IMR-90 (cell line): ENCODE measurements around the gene DNMT1. TPM values are rescaled to one million over a fixed set of nuclear protein-coding genes. Genes with fewer than 3 reads are reported as not detected.

ENCODE experiments used
- ATAC-seq: fragments of 200-7000 bp; cut with Tn5 transposase; 2 replicates; pipeline ENCODE4 v1.9.1; 2020; ENCODE audit warnings: low read depth, mild to moderate bottlenecking, moderate library complexity
- BruUV-seq: library from RNA; stranded (reverse); fragments of 400-500 nt; replicated peaks from 2 replicates; lab custom pipeline; 2021; lab: Mats Ljungman, UMichigan
- CTCF ChIA-PET: fragments of 300-600 bp; formaldehyde crosslinking; extraction: SDS; loops from one replicate; lab custom pipeline; 2021; ENCODE audit warnings: antibody characterized with exemption; lab: Yijun Ruan, JAX
- POLR2A ChIA-PET: fragments of 300-600 bp; sonication (Branson Sonifier 250); formaldehyde crosslinking; loops from one replicate; lab custom pipeline; 2022; ENCODE audit warnings: antibody characterized with exemption; ENCODE audit not compliant: unreplicated experiment; lab: Charles Lee
- DNase-seq: peaks from one replicate; pipeline ENCODE4 v3.0.0; 2013
- H2AFZ ChIP-seq: replicated peaks from 2 replicates; pipeline ENCODE3; 2013; ENCODE audit warnings: low read length, mild to moderate bottlenecking; ENCODE audit not compliant: poor library complexity
- H2AK5ac ChIP-seq: 2 replicates; pipeline ENCODE4 v1.6.1; 2013; ENCODE audit warnings: low read depth, low read length, inconsistent platforms
- H2AK9ac ChIP-seq: replicated peaks from 2 replicates; pipeline ENCODE3; 2013; ENCODE audit warnings: mild to moderate bottlenecking, low read depth, low read length, moderate library complexity; ENCODE audit not compliant: poor library complexity
- H2BK120ac ChIP-seq: 2 replicates; pipeline ENCODE4 v1.6.1; 2013; ENCODE audit warnings: low read depth, low read length, inconsistent platforms
- H2BK15ac ChIP-seq: 3 replicates; pipeline ENCODE4 v1.6.1; 2013; ENCODE audit warnings: low read depth, low read length, inconsistent platforms
- H2BK20ac ChIP-seq: 2 replicates; pipeline ENCODE4 v1.6.1; 2013; ENCODE audit warnings: low read depth, mild to moderate bottlenecking, inconsistent platforms, low read length, moderate library complexity
- H2BK5ac ChIP-seq: 2 replicates; pipeline ENCODE4 v1.6.1; 2013; ENCODE audit warnings: mild to moderate bottlenecking, low read depth, low read length, inconsistent platforms; ENCODE audit not compliant: poor library complexity, severe bottlenecking
- H3K14ac ChIP-seq: replicated peaks from 2 replicates; pipeline ENCODE4 v1.6.1; 2013; ENCODE audit warnings: low read depth, low read length, inconsistent platforms
- H3K18ac ChIP-seq: 2 replicates; pipeline ENCODE4 v1.6.1; 2013; ENCODE audit warnings: low read depth, low read length, control low read depth
- H3K23ac ChIP-seq: 2 replicates; pipeline ENCODE4 v1.6.1; 2013; ENCODE audit warnings: low read depth, low read length, inconsistent platforms
- H3K27ac ChIP-seq: 2 replicates; pipeline ENCODE4 v1.5.1; 2013; ENCODE audit warnings: mild to moderate bottlenecking, control low read depth, low read length; ENCODE audit not compliant: insufficient read depth
- H3K27me3 ChIP-seq: 2 replicates; pipeline ENCODE4 v1.6.1; 2013; ENCODE audit warnings: low read length; ENCODE audit not compliant: control insufficient read depth, insufficient read depth
- H3K36me3 ChIP-seq: 2 replicates; pipeline ENCODE4 v1.6.1; 2013; ENCODE audit warnings: low read length, mixed read lengths; ENCODE audit not compliant: control insufficient read depth, insufficient read depth
- H3K4ac ChIP-seq: 2 replicates; pipeline ENCODE4 v1.6.1; 2013; ENCODE audit warnings: low read depth, low read length, inconsistent platforms
- H3K4me1 ChIP-seq: 2 replicates; pipeline ENCODE4 v1.6.1; 2013; ENCODE audit warnings: low read length, mixed read lengths; ENCODE audit not compliant: control insufficient read depth, insufficient read depth
- H3K4me2 ChIP-seq: 2 replicates; pipeline ENCODE4 v1.6.1; 2013; ENCODE audit warnings: low read depth, mild to moderate bottlenecking, control low read depth, low read length, moderate library complexity
- H3K4me3 ChIP-seq: 2 replicates; pipeline ENCODE4 v1.5.1; 2013; ENCODE audit warnings: low read depth, mild to moderate bottlenecking, control low read depth, low read length, moderate library complexity; ENCODE audit not compliant: insufficient read depth
- H3K56ac ChIP-seq: 2 replicates; pipeline ENCODE4 v1.6.1; 2013; ENCODE audit warnings: low read length, inconsistent platforms; ENCODE audit not compliant: insufficient read depth; ENCODE audit errors: extremely low read depth
- H3K79me1 ChIP-seq, 2 experiments: 2 replicates each; pipeline ENCODE4 v1.6.1; 2013; ENCODE audit warnings: low read length in 2 of 2, inconsistent platforms in 1 of 2, low read depth in 1 of 2
- H3K9ac ChIP-seq: 2 replicates; pipeline ENCODE4 v1.6.1; 2013; ENCODE audit warnings: low read depth, low read length, control low read depth
- H3K9me1 ChIP-seq: 2 replicates; pipeline ENCODE4 v1.6.1; 2013; ENCODE audit warnings: low read length, inconsistent platforms; ENCODE audit not compliant: insufficient read depth
- H3K9me3 ChIP-seq: 2 replicates; pipeline ENCODE4 v1.6.1; 2013; ENCODE audit warnings: low read length; ENCODE audit not compliant: control insufficient read depth, insufficient read depth
- H4K20me1 ChIP-seq: 2 replicates; pipeline ENCODE4 v1.6.1; 2013; ENCODE audit warnings: low read length, inconsistent platforms; ENCODE audit not compliant: insufficient read depth
- H4K5ac ChIP-seq: 2 replicates; pipeline ENCODE4 v1.6.1; 2013; ENCODE audit warnings: mild to moderate bottlenecking, low read depth, low read length, control low read depth
- H4K8ac ChIP-seq, 2 experiments: 2 replicates each; pipeline ENCODE4 v1.6.1; 2013; ENCODE audit warnings: low read depth in 2 of 2, low read length in 2 of 2, control low read depth in 1 of 2, inconsistent platforms in 1 of 2
- H4K91ac ChIP-seq: 2 replicates; pipeline ENCODE4 v1.6.1; 2013; ENCODE audit warnings: low read depth, low read length, inconsistent platforms; ENCODE audit not compliant: insufficient read depth
- BHLHE40 ChIP-seq: fragments of 150-350 bp; IDR thresholded peaks from 2 replicates; pipeline ENCODE4 v1.6.1; 2016; ENCODE audit warnings: mild to moderate bottlenecking, low read depth, low read length
- CEBPB ChIP-seq: IDR thresholded peaks from 2 replicates; pipeline ENCODE4 v1.6.1; 2012; ENCODE audit warnings: low read depth, low read length, improper control_type of control experiment
- CHD1 ChIP-seq: IDR thresholded peaks from 2 replicates; pipeline ENCODE4 v1.6.1; 2012; ENCODE audit warnings: low read depth, low read length, improper control_type of control experiment
- FOS ChIP-seq: fragments of 150-350 bp; IDR thresholded peaks from 2 replicates; pipeline ENCODE4 v1.6.1; 2016; ENCODE audit warnings: low read depth, low read length
- MAFK ChIP-seq: IDR thresholded peaks from 2 replicates; pipeline ENCODE4 v1.6.1; 2012; ENCODE audit warnings: low read depth, low read length, improper control_type of control experiment
- MAZ ChIP-seq: IDR thresholded peaks from 2 replicates; pipeline ENCODE4 v1.6.1; 2012; ENCODE audit warnings: low read depth, mild to moderate bottlenecking, low read length, improper control_type of control experiment, moderate library complexity, borderline replicate concordance
- MXI1 ChIP-seq: IDR thresholded peaks from 2 replicates; pipeline ENCODE4 v1.6.1; 2012; ENCODE audit warnings: low read depth, mild to moderate bottlenecking, low read length, moderate library complexity, borderline replicate concordance
- POLR2A ChIP-seq: IDR thresholded peaks from 2 replicates; pipeline ENCODE4 v1.6.1; 2012; ENCODE audit warnings: mild to moderate bottlenecking, low read depth, low read length
- RAD21 ChIP-seq: IDR thresholded peaks from 2 replicates; pipeline ENCODE4 v1.6.1; 2012; ENCODE audit warnings: low read length, improper control_type of control experiment
- RCOR1 ChIP-seq: IDR thresholded peaks from 2 replicates; pipeline ENCODE4 v1.6.1; 2012; ENCODE audit warnings: mild to moderate bottlenecking, low read length, improper control_type of control experiment; ENCODE audit not compliant: insufficient replicate concordance
- RFX5 ChIP-seq: IDR thresholded peaks from 2 replicates; pipeline ENCODE4 v1.8.0; 2012; ENCODE audit warnings: low read depth, mild to moderate bottlenecking, low read length, moderate library complexity
- USF2 ChIP-seq: fragments of 150-350 bp; IDR thresholded peaks from 2 replicates; pipeline ENCODE4 v1.6.1; 2017; ENCODE audit warnings: mild to moderate bottlenecking, antibody characterized with exemption, low read length, low read depth
- WGBS, 2 experiments: methylation state at CpG; one replicate each; pipeline versions ENCODE4 v1.1.5 to v1.1.7; 2013; ENCODE audit warnings: missing lambda C conversion rate in 2 of 2; ENCODE audit not compliant: insufficient read length in 1 of 2; ENCODE audit errors: extremely low coverage in 2 of 2; 5-methylcytosine and 5-hydroxymethylcytosine counted together
- dilution Hi-C: fragments of 300-500 bp; cut with HindIII; formaldehyde crosslinking; loops from one replicate; pipeline ENCODE4 v1.14.3; 2018; ENCODE audit warnings: low sequenced_read_pairs; ENCODE audit not compliant: unreplicated experiment
- in situ Hi-C: fragments of 300-500 bp; cut with MboI; formaldehyde crosslinking; loops from 3 replicates; pipeline ENCODE4 v1.14.3; 2019; ENCODE audit warnings: low sequenced_read_pairs, inconsistent platforms, mixed read lengths
- intact Hi-C: fragments of 100-400 bp; cut with micrococcal nuclease; formaldehyde crosslinking; loops from 2 replicates; pipeline ENCODE4 v1.10.0; 2022
- polyA plus RNA-seq, 3 experiments: library from polyadenylated mRNA; depleted of rRNA; stranded (reverse); fragments of >200 nt; gene quantifications; 2 replicates each; pipeline ENCODE4 v1.2.3, GENCODE V29; 2012; ENCODE audit warnings: low replicate concordance in 1 of 3
- total RNA-seq: library from RNA; depleted of rRNA; stranded (reverse); fragments of >200 nt; gene quantifications from 2 replicates; pipeline ENCODE4 v1.2.3, GENCODE V29; 2012

Gene DNMT1
- total and polyA plus RNA-seq, 2 of the 4 experiments (the other 2 are of a cell fraction) = 26.2 to 83.6 TPM

- H3K4me2 ChIP-seq = no peak overlapping the region
- no peak overlapping the region; a peak in 1 of 4 replicates for H4K8ac ChIP-seq
- ATAC-seq = peak; percentile 40
- peak overlapping the region; percentile 45 for H2BK5ac ChIP-seq
- H4K91ac ChIP-seq = no peak overlapping the region
- no TSS peak for BruUV-seq
- peak overlapping the region; percentile 4; the same call in 1 of the 2 replicates for H2AK5ac ChIP-seq
- in situ Hi-C loops (no loop called here), intact Hi-C loops (no loop called here), dilution Hi-C loops (no loop called here)
- H3K4ac ChIP-seq = no peak overlapping the region
- H3K9ac ChIP-seq = no peak overlapping the region
- H3K36me3 ChIP-seq = peaks cover 3% of the 10 kb centered on the region; the same call in 1 of the 2 replicates
- TF ChIP-seq RCOR1 (no peak), MXI1 (0 out of 2 replicates have a peak, but pooled peaks have one; percentile 49), FOS (peak; percentile 70), MAFK (no peak), RAD21 (no peak), CHD1 (no peak), RFX5 (no peak), POLR2A (no peak), BHLHE40 (no peak), CEBPB (peak; percentile 94), MAZ (no peak), USF2 (0 out of 2 replicates have a peak, but pooled peaks have one; percentile 21)
- peak; percentile 95 for DNase-seq
- H3K27ac ChIP-seq = peak overlapping the region; percentile 63; the same call in 1 of the 2 replicates
- H2AK9ac ChIP-seq = peak overlapping the region; percentile 47
- H3K4me3 ChIP-seq = no peak overlapping the region
- H3K9me1 ChIP-seq = peaks cover 18% of the 10 kb centered on the region
- ChIA-PET CTCF (no interaction called here), POLR2A (no interaction called here)
- no peak overlapping the region; the same call in 2 of the 3 replicates for H2BK15ac ChIP-seq
- no peak overlapping the region for H2AFZ ChIP-seq
- no peak overlapping the region for H3K18ac ChIP-seq
- H3K56ac ChIP-seq = no peak overlapping the region
- H4K20me1 ChIP-seq = peaks cover 60% of the 10 kb centered on the region
- no CpG with 5 or more reads among the region's 2 CpGs for WGBS, 2 experiments
- H4K5ac ChIP-seq = no peak overlapping the region
- peaks cover 0 to 61% of the 10 kb centered on the region in 2 experiments for H3K79me1 ChIP-seq
- H3K23ac ChIP-seq = no peak overlapping the region
- H3K4me1 ChIP-seq = peaks cover 11% of the 10 kb centered on the region
- no peaks in the 10 kb centered on the region for H3K9me3 ChIP-seq
- no peak overlapping the region for H2BK120ac ChIP-seq
- H3K14ac ChIP-seq = no peak overlapping the region
- H3K27me3 ChIP-seq = no peaks in the 10 kb centered on the region
- no peak overlapping the region for H2BK20ac ChIP-seq
Measured at GRCh38 chr19:10191347-10191746, 3.4 kb downstream of the DNMT1 start.
